HEK293 (cell line): ENCODE data around the gene SLC5A9.

Experiments used
- CTCF ChIA-PET: fragments of 350-600 bp; formaldehyde crosslinking; extraction: SDS; loops from one replicate; lab custom pipeline; 2021; ENCODE audit warnings: antibody characterized with exemption; lab: Yijun Ruan, JAX
- POLR2A ChIA-PET: fragments of 300-600 bp; formaldehyde crosslinking; extraction: SDS; loops from one replicate; lab custom pipeline; 2020; ENCODE audit warnings: antibody characterized with exemption, inconsistent platforms; lab: Yijun Ruan, JAX
- H3K27ac ChIP-seq: fragments of 200-500 bp; sonication (Bioruptor generic); 2 replicates; pipeline ENCODE4 v1.5.1; 2014; ENCODE audit warnings: low read depth, low read length, control low read depth, inconsistent platforms; ENCODE audit errors: extremely low read depth
- H3K36me3 ChIP-seq, 2 experiments: fragments of 200-500 bp in 1 of 2; sonication (Bioruptor generic) in 1 of 2; 1 replicate in 1 of 2; 2 replicates in 1 of 2; pipeline ENCODE4 v1.5.1; 2014 to 2017; ENCODE audit warnings: inconsistent platforms in 2 of 2, low read length in 2 of 2; ENCODE audit not compliant: control insufficient read depth in 2 of 2, insufficient read depth in 1 of 2
- H3K4me1 ChIP-seq: fragments of 200-500 bp; sonication (Bioruptor generic); 2 replicates; pipeline ENCODE4 v1.5.1; 2014; ENCODE audit warnings: mild to moderate bottlenecking, low read length, inconsistent platforms; ENCODE audit not compliant: control insufficient read depth, insufficient read depth
- H3K4me3 ChIP-seq: 2 replicates; pipeline ENCODE4 v1.5.1; 2011; ENCODE audit warnings: low read depth, mild to moderate bottlenecking, control low read depth, low read length, moderate library complexity
- H3K9me3 ChIP-seq: fragments of 200-500 bp; sonication (Bioruptor generic); 2 replicates; pipeline ENCODE4 v1.5.1; 2014; ENCODE audit warnings: low read depth, low read length, inconsistent platforms; ENCODE audit not compliant: control insufficient read depth, insufficient read depth
- GLI2 ChIP-seq: fragments of 450-650 bp; formaldehyde crosslinking; IDR thresholded peaks from 2 replicates; pipeline ENCODE4; 2017; ENCODE audit warnings: missing biosample characterization, missing genetic modification characterization, low read depth, borderline replicate concordance
- PRDM6 ChIP-seq: fragments of 450-650 bp; formaldehyde crosslinking; IDR thresholded peaks from 2 replicates; pipeline ENCODE4 v1.5.1; 2017; ENCODE audit warnings: missing biosample characterization, missing genetic modification characterization
- REST ChIP-seq: fragments of 450-650 bp; formaldehyde crosslinking; IDR thresholded peaks from 2 replicates; pipeline ENCODE4 v1.5.1; 2016; ENCODE audit warnings: missing biosample characterization, missing genetic modification characterization
- SCRT1 ChIP-seq: fragments of 450-650 bp; formaldehyde crosslinking; IDR thresholded peaks from 2 replicates; pipeline ENCODE4 v1.5.1; 2016; ENCODE audit warnings: missing biosample characterization, missing genetic modification characterization, borderline replicate concordance
- SP2 ChIP-seq: fragments of 450-650 bp; formaldehyde crosslinking; IDR thresholded peaks from 2 replicates; pipeline ENCODE4 v1.5.1; 2016; ENCODE audit warnings: missing biosample characterization, missing genetic modification characterization
- SP3 ChIP-seq: fragments of 450-650 bp; formaldehyde crosslinking; IDR thresholded peaks from 2 replicates; pipeline ENCODE4 v1.5.1; 2016; ENCODE audit warnings: missing biosample characterization, missing genetic modification characterization
- YY2 ChIP-seq: fragments of 450-650 bp; formaldehyde crosslinking; IDR thresholded peaks from 2 replicates; pipeline ENCODE4 v1.5.1; 2016; ENCODE audit warnings: missing biosample characterization, missing genetic modification characterization
- ZEB2 ChIP-seq: fragments of 450-650 bp; formaldehyde crosslinking; IDR thresholded peaks from 2 replicates; pipeline ENCODE4 v1.5.1; 2016; ENCODE audit warnings: missing biosample characterization, missing genetic modification characterization
- ZFP37 ChIP-seq: fragments of 450-650 bp; formaldehyde crosslinking; IDR thresholded peaks from 2 replicates; pipeline ENCODE4 v1.5.1; 2016; ENCODE audit warnings: missing biosample characterization, missing genetic modification characterization
- ZFP69B ChIP-seq: fragments of 450-650 bp; formaldehyde crosslinking; IDR thresholded peaks from 2 replicates; pipeline ENCODE4 v1.5.1; 2016; ENCODE audit warnings: missing biosample characterization, missing genetic modification characterization
- ZNF10 ChIP-seq: fragments of 450-650 bp; formaldehyde crosslinking; IDR thresholded peaks from 2 replicates; pipeline ENCODE4 v1.5.1; 2017; ENCODE audit warnings: missing biosample characterization, missing genetic modification characterization
- ZNF114 ChIP-seq: fragments of 450-650 bp; formaldehyde crosslinking; IDR thresholded peaks from 2 replicates; pipeline ENCODE4 v1.5.0; 2017; ENCODE audit warnings: missing biosample characterization, missing genetic modification characterization
- ZNF140 ChIP-seq: fragments of 450-650 bp; formaldehyde crosslinking; IDR thresholded peaks from 2 replicates; pipeline ENCODE4 v1.5.1; 2016; ENCODE audit warnings: missing biosample characterization, missing genetic modification characterization
- ZNF16 ChIP-seq: fragments of 450-650 bp; formaldehyde crosslinking; IDR thresholded peaks from 2 replicates; pipeline ENCODE4 v1.5.1; 2016; ENCODE audit warnings: low read depth, missing biosample characterization, missing genetic modification characterization
- ZNF211 ChIP-seq: fragments of 450-650 bp; formaldehyde crosslinking; IDR thresholded peaks from 2 replicates; pipeline ENCODE4 v1.5.1; 2016; ENCODE audit warnings: low read depth, missing biosample characterization, missing genetic modification characterization
- ZNF23 ChIP-seq: fragments of 450-650 bp; formaldehyde crosslinking; IDR thresholded peaks from 2 replicates; pipeline ENCODE4 v1.5.1; 2016; ENCODE audit warnings: missing biosample characterization, missing genetic modification characterization, borderline replicate concordance
- ZNF324 ChIP-seq: fragments of 450-650 bp; formaldehyde crosslinking; IDR thresholded peaks from 2 replicates; pipeline ENCODE4 v1.5.1; 2016; ENCODE audit warnings: missing biosample characterization, missing genetic modification characterization
- ZNF548 ChIP-seq: fragments of 450-650 bp; formaldehyde crosslinking; IDR thresholded peaks from 2 replicates; pipeline ENCODE4 v1.5.1; 2016; ENCODE audit warnings: missing biosample characterization, missing genetic modification characterization
- ZNF555 ChIP-seq: fragments of 450-650 bp; formaldehyde crosslinking; conservative IDR thresholded peaks from 2 replicates; pipeline ENCODE4 v1.5.1; 2017; ENCODE audit warnings: missing biosample characterization, mild to moderate bottlenecking, missing genetic modification characterization, inconsistent platforms
- ZNF610 ChIP-seq: fragments of 450-650 bp; formaldehyde crosslinking; IDR thresholded peaks from 2 replicates; pipeline ENCODE4 v1.5.1; 2016; ENCODE audit warnings: missing biosample characterization, missing genetic modification characterization, borderline replicate concordance
- ZNF621 ChIP-seq: fragments of 450-650 bp; formaldehyde crosslinking; IDR thresholded peaks from 2 replicates; pipeline ENCODE4 v1.5.1; 2017; ENCODE audit warnings: missing biosample characterization, missing genetic modification characterization
- ZNF707 ChIP-seq: fragments of 450-650 bp; formaldehyde crosslinking; IDR thresholded peaks from 2 replicates; pipeline ENCODE4 v1.5.1; 2016; ENCODE audit warnings: missing biosample characterization, missing genetic modification characterization
- ZNF768 ChIP-seq: fragments of 450-650 bp; formaldehyde crosslinking; IDR thresholded peaks from 2 replicates; pipeline ENCODE4 v1.5.1; 2018; ENCODE audit warnings: missing biosample characterization, mild to moderate bottlenecking, missing genetic modification characterization
- ZNF777 ChIP-seq: fragments of 450-650 bp; formaldehyde crosslinking; IDR thresholded peaks from 2 replicates; pipeline ENCODE4 v1.5.1; 2017; ENCODE audit warnings: missing biosample characterization, missing genetic modification characterization, borderline replicate concordance
- ZNF830 ChIP-seq: fragments of 450-650 bp; IDR thresholded peaks from 2 replicates; pipeline ENCODE4 v1.5.0; 2018; ENCODE audit warnings: missing biosample characterization, missing genetic modification characterization, low read depth, mild to moderate bottlenecking, moderate library complexity
- ZSCAN18 ChIP-seq: fragments of 450-650 bp; formaldehyde crosslinking; IDR thresholded peaks from 2 replicates; pipeline ENCODE4 v1.5.1; 2016; ENCODE audit warnings: missing biosample characterization, missing genetic modification characterization
- ZSCAN30 ChIP-seq: fragments of 450-650 bp; IDR thresholded peaks from 2 replicates; pipeline ENCODE4 v1.5.1; 2018; ENCODE audit warnings: missing biosample characterization, mild to moderate bottlenecking, missing genetic modification characterization, moderate library complexity

Gene SLC5A9

GRCh38 chr1:48254254-48254653, 31.7 kb downstream of the SLC5A9 start:
- H3K9me3 ChIP-seq, result no peaks in the 10 kb centered on the region
- H3K4me3 ChIP-seq, result no peak overlapping the region
- no peaks in the 10 kb centered on the region for H3K36me3 ChIP-seq
- POLR2A ChIA-PET, result no interaction called here
- H3K27ac ChIP-seq, result no peak overlapping the region
- no peaks in the 10 kb centered on the region for H3K4me1 ChIP-seq
- TF ChIP-seq SP3, result no peak
- TF ChIP-seq GLI2 (tag by site-specific recombination), result no peak
- TF ChIP-seq SP2 (tag by site-specific recombination), result no peak
- TF ChIP-seq ZNF324 (tag by site-specific recombination), result no peak
- no peak for TF ChIP-seq ZNF830
- TF ChIP-seq ZNF621, result no peak
- no peak for TF ChIP-seq ZNF23 (tag by site-specific recombination)
- no peak for TF ChIP-seq ZNF768 (tag by site-specific recombination)
- TF ChIP-seq ZNF555 (tag by site-specific recombination), result no peak
- TF ChIP-seq REST (tag by site-specific recombination), result no peak
- TF ChIP-seq ZSCAN18, result no peak
- no peak for TF ChIP-seq ZNF610 (tag by site-specific recombination)
- no peak for TF ChIP-seq ZNF211 (tag by site-specific recombination)
- no peak for TF ChIP-seq ZNF140
- CTCF ChIA-PET, result interaction anchor here (0.8 to 1.0 kb wide), 2 partner anchors 30 to 243 kb away, joined by 3 to 4 read pairs; no protein-coding TSS in a partner anchor

- CTCF ChIA-PET, result no interaction called here
- Histone ChIP-seq H3K4me1 (no peaks in the 10 kb centered on the region), H3K27ac (no peak overlapping the region), H3K36me3 (no peaks in the 10 kb centered on the region), H3K4me3 (no peak overlapping the region), H3K9me3 (no peaks in the 10 kb centered on the region; the same call in 1 of the 2 replicates)
- TF ChIP-seq ZNF16 (tag by site-specific recombination) (no peak), ZNF10 (tag by site-specific recombination) (no peak), PRDM6 (tag by site-specific recombination) (no peak), ZSCAN30 (no peak), REST (tag by site-specific recombination) (no peak), ZNF114 (tag by site-specific recombination) (no peak), ZEB2 (no peak), SCRT1 (tag by site-specific recombination) (no peak), ZFP69B (tag by site-specific recombination) (no peak), ZNF777 (tag by site-specific recombination) (no peak), ZNF707 (tag by site-specific recombination) (no peak), ZNF548 (tag by site-specific recombination) (no peak), ZFP37 (no peak), YY2 (tag by site-specific recombination) (no peak)
- POLR2A ChIA-PET, result no interaction called here
Measured at GRCh38 chr1:48258106-48258505, 35.6 kb downstream of the SLC5A9 start.
